Endothelial cell of umbilical vein (primary cell): ENCODE data around the gene OLFM2.

ENCODE experiments used
- CTCF ChIP-seq, 2 donors: IDR thresholded peaks; 1 replicate in 1 of 2; 2 replicates in 1 of 2; pipeline ENCODE4 v1.5.1; 2011; ENCODE audit warnings: low read length in 2 of 2, mild to moderate bottlenecking in 2 of 2, moderate library complexity in 2 of 2, control low read depth in 1 of 2, inconsistent platforms in 1 of 2, low read depth in 1 of 2; ENCODE audit not compliant: insufficient read depth in 1 of 2; ENCODE audit errors: extremely low read depth in 1 of 2
- JUN ChIP-seq: IDR thresholded peaks from 2 replicates; pipeline ENCODE4 v1.6.1; 2011; ENCODE audit warnings: borderline replicate concordance, low read depth; ENCODE audit not compliant: insufficient read length, insufficient read depth
- POLR2A ChIP-seq: IDR thresholded peaks from 2 replicates; pipeline ENCODE4 v1.6.1; 2012; ENCODE audit warnings: low read depth, mild to moderate bottlenecking, control low read depth, low read length
- POLR2AphosphoS5 ChIP-seq: IDR thresholded peaks from 2 replicates; pipeline ENCODE4 v1.6.1; 2012; ENCODE audit warnings: low read depth, mild to moderate bottlenecking, control low read depth, low read length, moderate library complexity; ENCODE audit not compliant: insufficient read depth

GRCh38 chr19:9881720-9882119, 54.6 kb downstream of the OLFM2 start:
- no peak for TF ChIP-seq POLR2A
- no peak for TF ChIP-seq CTCF (IDR thresholded peaks at IDR 0.05; ENCODE audit: extremely low read depth in 1 of 2, insufficient read depth in 1 of 2, low read depth in 1 of 2, low read length in 2 of 2)
- no peak for TF ChIP-seq POLR2AphosphoS5
- no peak for TF ChIP-seq JUN
